HG02623 (cell line): ENCODE results near the gene CREB3L1.

Experiments used
- ATAC-seq: cut with Tn5 transposase; IDR thresholded peaks from one replicate; pipeline ENCODE4 v1.9.1; 2021; ENCODE audit warnings: moderate library complexity; ENCODE audit not compliant: unreplicated experiment

The CREB3L1 gene

GRCh38 chr11:46363031-46363407 is 85.6 kb downstream of the CREB3L1 start:
- ATAC-seq: no peak

DNA sequence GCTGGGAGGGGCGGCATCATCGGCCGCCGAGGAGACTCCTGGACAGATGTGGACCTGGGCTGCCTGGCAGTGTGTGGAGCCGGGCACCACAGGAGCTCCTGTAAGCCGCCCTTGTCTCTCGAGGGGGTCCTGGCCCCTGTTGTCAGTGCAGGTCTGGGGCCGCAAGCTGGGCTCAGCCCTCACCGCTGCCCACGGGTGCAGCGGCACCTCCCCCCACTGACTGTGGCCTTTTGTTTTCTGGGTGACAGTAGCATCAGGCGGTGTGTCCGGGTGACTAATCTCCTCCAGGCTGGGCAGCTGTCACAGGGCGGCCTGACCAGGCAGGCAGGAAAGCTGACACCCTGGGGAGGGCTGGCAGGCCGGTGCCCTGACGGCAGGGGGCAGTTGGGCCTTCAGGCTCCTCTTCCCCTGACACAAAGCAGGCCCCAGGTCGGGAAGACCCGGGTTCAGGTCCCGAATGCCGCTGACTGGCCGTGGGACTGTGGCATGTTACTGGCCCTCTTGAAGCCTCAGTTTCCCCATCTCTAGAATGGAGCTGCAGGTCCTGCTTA is 86.1 kb downstream of the CREB3L1 start:
- no peak for ATAC-seq

DNA sequence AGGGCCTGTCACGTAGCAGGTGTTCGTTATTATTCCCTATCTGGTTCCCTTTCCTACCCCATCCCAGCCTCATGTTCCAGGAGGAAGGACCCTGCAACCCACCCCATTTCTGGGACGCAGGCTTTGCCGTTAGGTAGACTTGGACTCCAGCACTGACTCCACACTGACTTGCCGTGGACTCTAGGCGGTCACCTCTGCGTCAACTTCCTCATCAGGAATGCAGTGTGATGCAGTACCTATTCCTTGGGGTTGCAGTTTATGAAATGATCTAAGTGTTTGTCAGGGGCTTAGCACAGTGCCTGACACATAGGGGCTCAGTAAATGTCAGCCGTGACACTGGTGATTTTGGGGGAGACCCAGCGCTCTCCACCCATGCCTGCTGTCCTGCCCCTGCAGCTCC is 86.6 kb downstream of the CREB3L1 start:
- no peak for ATAC-seq

DNA sequence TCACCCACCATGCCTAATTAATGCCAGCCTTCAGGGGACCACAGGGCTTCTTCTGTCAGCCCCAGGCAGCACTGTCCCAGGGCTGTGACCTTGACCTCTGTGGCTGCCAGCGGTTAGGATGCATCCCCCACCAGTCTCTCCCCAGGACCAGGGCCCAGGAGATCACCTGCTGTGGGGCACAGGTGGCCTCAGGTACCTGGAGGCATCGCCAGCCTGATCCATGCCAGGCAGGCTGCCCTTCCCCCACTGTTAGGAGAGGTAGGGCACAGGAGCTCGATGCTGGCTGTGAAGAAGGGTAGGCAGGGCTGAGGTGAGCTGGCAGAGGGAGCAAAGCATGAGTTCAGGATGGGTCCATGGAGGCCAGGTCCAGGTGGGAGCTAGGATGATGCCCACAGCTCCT is 87.3 kb downstream of the CREB3L1 start:
- ATAC-seq: no peak

DNA sequence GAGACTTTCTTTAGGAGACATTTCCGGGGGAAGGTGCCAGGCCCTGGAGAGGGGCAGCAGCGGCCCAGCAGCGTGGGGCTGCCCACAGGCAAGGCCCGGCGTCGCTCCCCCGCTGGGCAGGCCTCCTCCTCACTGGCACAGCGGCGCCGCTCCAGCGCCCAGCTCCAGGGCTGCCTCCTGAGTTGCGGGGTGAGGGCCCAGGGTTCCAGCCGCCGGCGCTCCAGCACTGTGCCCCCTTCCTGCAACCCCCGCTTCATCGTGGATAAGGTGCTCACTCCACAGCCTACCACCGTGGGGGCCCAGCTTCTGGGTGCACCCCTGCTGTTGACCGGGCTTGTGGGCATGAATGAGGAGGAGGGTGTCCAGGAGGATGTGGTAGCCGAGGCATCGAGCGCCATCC is 88.8 kb downstream of the CREB3L1 start:
- ATAC-seq: no peak

DNA sequence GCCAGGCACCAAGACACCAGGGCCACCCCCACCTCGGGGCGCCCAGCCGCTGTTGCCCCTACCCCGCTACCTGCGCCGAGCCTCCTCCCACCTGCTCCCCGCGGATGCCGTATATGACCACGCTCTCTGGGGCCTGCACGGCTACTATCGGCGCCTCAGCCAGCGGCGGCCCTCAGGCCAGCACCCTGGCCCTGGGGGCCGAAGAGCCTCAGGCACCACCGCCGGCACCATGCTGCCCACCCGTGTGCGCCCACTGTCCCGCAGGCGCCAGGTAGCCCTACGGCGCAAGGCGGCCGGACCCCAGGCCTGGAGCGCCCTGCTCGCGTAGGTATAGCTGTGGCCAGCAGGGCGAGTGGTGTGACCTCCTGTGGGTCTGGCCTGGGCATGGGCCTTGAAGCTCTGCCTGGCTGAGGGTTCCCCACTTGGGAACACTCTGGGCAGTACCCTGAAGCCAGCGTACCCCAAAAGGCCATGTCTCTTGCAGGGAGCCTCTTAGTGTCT is 89.2 kb downstream of the CREB3L1 start:
- no peak for ATAC-seq

DNA sequence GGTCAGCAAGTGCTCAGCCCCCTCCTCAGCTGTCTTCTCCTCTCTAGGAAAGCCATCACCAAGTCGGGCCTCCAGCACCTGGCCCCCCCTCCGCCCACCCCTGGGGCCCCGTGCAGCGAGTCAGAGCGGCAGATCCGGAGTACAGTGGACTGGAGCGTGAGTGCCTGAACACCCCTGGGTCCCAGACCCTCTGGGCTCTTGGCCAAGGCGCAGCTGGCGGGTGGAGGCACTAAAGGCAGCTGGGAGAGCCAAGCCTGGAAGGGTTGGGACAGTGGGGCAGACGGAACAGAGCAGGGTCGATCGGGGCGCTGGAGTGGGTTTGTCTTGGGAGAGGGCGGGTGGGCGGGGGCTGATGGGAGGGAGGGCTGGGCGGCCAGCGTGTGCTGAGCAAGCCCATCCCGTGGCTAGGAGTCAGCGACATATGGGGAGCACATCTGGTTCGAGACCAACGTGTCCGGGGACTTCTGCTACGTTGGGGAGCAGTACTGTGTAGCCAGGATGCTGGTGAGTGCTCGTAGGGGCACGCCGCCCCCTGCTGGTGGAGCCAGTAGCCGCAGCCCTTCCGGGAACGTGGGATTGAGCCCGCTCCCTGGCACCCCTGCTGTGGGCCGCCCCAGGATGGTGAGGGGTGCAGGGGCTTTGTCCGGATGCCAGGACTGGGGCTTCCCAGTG is 89.9 kb downstream of the CREB3L1 start:
- peak; percentile 79 for ATAC-seq

DNA sequence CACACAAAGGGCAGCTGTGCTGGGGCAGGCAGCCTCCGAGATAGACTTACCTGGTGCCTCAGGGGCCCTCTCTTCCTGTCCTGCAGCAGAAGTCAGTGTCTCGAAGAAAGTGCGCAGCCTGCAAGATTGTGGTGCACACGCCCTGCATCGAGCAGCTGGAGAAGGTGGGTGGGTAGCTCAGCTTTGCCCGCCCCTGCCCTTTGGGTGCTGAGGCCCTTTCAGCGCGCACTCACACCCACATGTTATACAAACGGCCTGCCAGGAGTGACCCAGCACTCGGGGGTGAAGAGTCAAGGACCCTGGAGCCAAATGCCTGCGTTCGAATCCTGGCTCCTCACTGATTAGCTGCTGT is 90.4 kb downstream of the CREB3L1 start:
- ATAC-seq: no peak

- ATAC-seq: peak; percentile 42
Observed at GRCh38 chr11:46369458-46370152, 92.1 kb downstream of the CREB3L1 start.

- ATAC-seq: no peak
Observed at GRCh38 chr11:46370253-46370652, 92.8 kb downstream of the CREB3L1 start.
